Ramos (cell line): ENCODE data around the gene NF1.
"Not testable (repeated sequence)": the region's sequence is repeated elsewhere in the genome, so short reads cannot be mapped to it uniquely, and the experiment has no call there.

Experiments used
- in situ Hi-C: fragments of 300-500 bp; cut with MboI; formaldehyde crosslinking; loops from one replicate; pipeline ENCODE4 v1.14.3; 2022; ENCODE audit warnings: low sequenced_read_pairs; ENCODE audit not compliant: unreplicated experiment

The NF1 gene

GRCh38 chr17:31374503-31374902, 279.7 kb downstream of the NF1 start:
- in situ Hi-C loops: no loop called here

- in situ Hi-C loops: no loop called here
Observed at GRCh38 chr17:31378638-31379037, 283.9 kb downstream of the NF1 start.

GRCh38 chr17:31379597-31380205, 284.9 kb downstream of the NF1 start:
- in situ Hi-C loops: no loop called here

- in situ Hi-C loops: no loop called here
Observed at GRCh38 chr17:31381165-31381668, 286.4 kb downstream of the NF1 start.

GRCh38 chr17:31382668-31383275, 288.0 kb downstream of the NF1 start:
- in situ Hi-C loops: not testable (repeated sequence)

- in situ Hi-C loops: not testable (repeated sequence)
Observed at GRCh38 chr17:31383488-31383887, 288.7 kb downstream of the NF1 start.

GRCh38 chr17:31385428-31386285, 290.9 kb downstream of the NF1 start:
- in situ Hi-C loops: no loop called here

- in situ Hi-C loops: no loop called here
Observed at GRCh38 chr17:31386542-31387075, 291.8 kb downstream of the NF1 start.

- in situ Hi-C loops: no loop called here
Observed at GRCh38 chr17:31387438-31387837, 292.7 kb downstream of the NF1 start.

- in situ Hi-C loops: no loop called here
Observed at GRCh38 chr17:31388351-31388750, 293.6 kb downstream of the NF1 start.

- in situ Hi-C loops: no loop called here
Observed at GRCh38 chr17:31388770-31389656, 294.2 kb downstream of the NF1 start.

- in situ Hi-C loops: no loop called here
Observed at GRCh38 chr17:31389657-31390381, 295.0 kb downstream of the NF1 start.

GRCh38 chr17:31390426-31390747, 295.6 kb downstream of the NF1 start:
- in situ Hi-C loops: no loop called here

GRCh38 chr17:31390748-31391495, 296.1 kb downstream of the NF1 start:
- in situ Hi-C loops: no loop called here

GRCh38 chr17:31391496-31391949, 296.7 kb downstream of the NF1 start, which contains the start of gene RAB11FIP4:
TSS of gene RAB11FIP4 (plus strand) at chr17:31391675. CDS start at chr17:31391853, 178 bp downstream.
- in situ Hi-C loops: no loop called here

GRCh38 chr17:31392002-31392855, 297.5 kb downstream of the NF1 start:
- in situ Hi-C loops: no loop called here

- in situ Hi-C loops: no loop called here
Observed at GRCh38 chr17:31392856-31393748, 298.3 kb downstream of the NF1 start.
